ENCODE measurements around the gene FBXL15. TPM values are rescaled to one million over a fixed set of nuclear protein-coding genes. Genes with fewer than 3 reads are reported as not detected.

FBXL15 gene
- total and polyA plus RNA-seq, 2 experiments from 2014 or later, result 18.5 to 36.1 TPM

GRCh38 chr10:102379383-102379782 is 41.3 kb upstream of the FBXL15 start:
- H3K36me3 Mint-ChIP-seq (ENCODE audit: low read depth), result peaks cover 17% of the 10 kb centered on the region; the same call in 2 of the 3 replicates
- DNase-seq (ENCODE audit: low spot score), result no peak
- H3K4me1 ChIP-seq (ENCODE audit: insufficient read depth), result no peaks in the 10 kb centered on the region
- peaks cover 12% of the 10 kb centered on the region for H3K27me3 Mint-ChIP-seq (ENCODE audit: insufficient read depth, low read depth, poor library complexity)
- no peak overlapping the region for H3K4me3 ChIP-seq
- H3K79me2 ChIP-seq (replicated peaks; ENCODE audit: insufficient read depth), result no peaks in the 10 kb centered on the region
- no peak for TF ChIP-seq ZNF462 (CRISPR knock-in tag; IDR thresholded peaks at IDR 0.05)
- no peak for TF ChIP-seq EZH2 (IDR thresholded peaks at IDR 0.05; ENCODE audit: low read depth, unreplicated experiment)
- TF ChIP-seq NANOG (IDR thresholded peaks at IDR 0.05; ENCODE audit: borderline replicate concordance), result no peak
- no peak for TF ChIP-seq CREB1 (CRISPR knock-in tag; IDR thresholded peaks at IDR 0.05; ENCODE audit: low read depth)
- TF ChIP-seq JUNB (IDR thresholded peaks at IDR 0.05; ENCODE audit: unreplicated experiment), result no peak
- no peak for TF ChIP-seq REST (IDR thresholded peaks at IDR 0.05; ENCODE audit: unreplicated experiment)
- no peak for TF ChIP-seq STAT1 (IDR thresholded peaks at IDR 0.05; ENCODE audit: unreplicated experiment)
- TF ChIP-seq ETS1 (IDR thresholded peaks at IDR 0.05), result no peak
- no peak for TF ChIP-seq ZNF114 (CRISPR knock-in tag; IDR thresholded peaks at IDR 0.05)
- TF ChIP-seq CTCF (conservative IDR thresholded peaks at IDR 0.05; ENCODE audit: low read depth in 2 of 2), result no peak
- no peak for TF ChIP-seq ZNF331 (CRISPR knock-in tag; IDR thresholded peaks at IDR 0.05; ENCODE audit: low read depth)
- no peak for TF ChIP-seq POLR2AphosphoS5 (IDR thresholded peaks at IDR 0.05; ENCODE audit: low read depth)
- TF ChIP-seq EZH2phosphoT487 (IDR thresholded peaks at IDR 0.05; ENCODE audit: unreplicated experiment), result no peak
- no peaks in the 10 kb centered on the region for H3K9me2 ChIP-seq (ENCODE audit: insufficient read depth)
- no peaks in the 10 kb centered on the region for H3K27me3 ChIP-seq (ENCODE audit: insufficient read depth)
- H3K36me3 ChIP-seq (ENCODE audit: insufficient read depth), result peaks cover 3% of the 10 kb centered on the region; the same call in 1 of the 2 replicates
- 0 out of 2 replicates have a peak, but pooled peaks cover 4% of the 10 kb centered on the region for H3F3A ChIP-seq (replicated peaks; ENCODE audit: low read depth)
- no peaks in the 10 kb centered on the region for H3K4me1 Mint-ChIP-seq
- H3K4me2 ChIP-seq, result no peak overlapping the region
- ATAC-seq, result no peak
- no peak overlapping the region for H2AFZ ChIP-seq
- no peak overlapping the region for H3K4me3 Mint-ChIP-seq
- no peaks in the 10 kb centered on the region; the same call in 1 of the 2 replicates for H4K20me1 ChIP-seq (replicated peaks; ENCODE audit: insufficient read depth)
- no peaks in the 10 kb centered on the region for H3K9me3 Mint-ChIP-seq
- H3K27ac ChIP-seq (ENCODE audit: low read depth), result no peak overlapping the region
- no peak overlapping the region for H3K27ac Mint-ChIP-seq
